SH-SY5Y (cell line): ENCODE results near the gene SYK.

ENCODE experiments used
- GATA2 ChIP-seq: IDR thresholded peaks from 2 replicates; pipeline ENCODE4 v1.6.1; 2011; ENCODE audit warnings: mild to moderate bottlenecking, low read depth, low read length
- GATA3 ChIP-seq: IDR thresholded peaks from 2 replicates; pipeline ENCODE4 v1.6.1; 2011; ENCODE audit warnings: low read depth, mild to moderate bottlenecking, low read length, moderate library complexity

DNA sequence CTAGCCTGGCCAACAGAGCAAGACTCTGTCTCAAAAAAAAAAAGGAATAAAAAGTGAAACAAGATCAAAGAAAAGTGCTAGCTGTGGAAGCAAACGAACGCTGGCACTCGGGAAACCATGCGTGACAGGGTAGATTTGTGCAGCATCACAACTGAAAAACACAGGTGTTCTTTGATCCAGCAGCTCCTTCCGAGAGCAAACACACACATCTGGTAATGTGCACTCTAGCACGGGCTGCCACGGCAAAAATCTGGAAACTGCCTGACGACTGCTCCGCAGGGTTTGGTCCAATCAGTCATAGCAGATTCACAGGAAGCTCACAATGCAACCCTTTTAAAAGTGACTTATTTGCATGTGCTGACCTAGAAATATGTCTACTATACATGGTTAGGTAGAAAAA is 80.0 kb downstream of the SYK start:
- no peak for TF ChIP-seq GATA3
- TF ChIP-seq GATA2 = no peak
